Measurements from ENCODE around the gene RAMP2. TPM values are rescaled to one million over a fixed set of nuclear protein-coding genes. Genes with fewer than 3 reads are reported as not detected.

The RAMP2 gene
- total RNA-seq, 1 donor from 2014 or later = 0.51 TPM

DNA sequence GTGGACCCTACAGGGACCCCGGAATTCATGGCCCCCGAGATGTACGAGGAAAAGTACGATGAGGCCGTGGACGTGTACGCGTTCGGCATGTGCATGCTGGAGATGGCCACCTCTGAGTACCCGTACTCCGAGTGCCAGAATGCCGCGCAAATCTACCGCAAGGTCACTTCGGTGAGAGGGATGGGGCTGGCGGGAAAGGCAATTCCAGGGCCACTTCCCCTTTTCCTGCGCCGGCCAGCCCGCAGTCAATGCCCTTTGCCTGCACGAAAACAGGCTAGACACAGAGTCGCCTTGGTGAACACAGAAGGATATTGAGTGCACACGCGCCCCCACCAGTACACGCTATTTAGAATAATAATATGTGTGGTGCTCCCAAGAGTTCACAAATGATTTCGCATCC is 23.4 kb downstream of the RAMP2 start:
- H3K27ac Mint-ChIP-seq = no peak overlapping the region
- H3K9me3 ChIP-seq (ENCODE audit: low read depth) = no peaks in the 10 kb centered on the region
- peaks cover 8% of the 10 kb centered on the region for H4K20me1 ChIP-seq (ENCODE audit: low read depth)
- H3K4me1 ChIP-seq = no peaks in the 10 kb centered on the region
- H3K36me3 Mint-ChIP-seq = no peaks in the 10 kb centered on the region
- peaks cover 20% of the 10 kb centered on the region for H3K27me3 Mint-ChIP-seq (ENCODE audit: insufficient read depth, low read depth)
- no peak overlapping the region for H3K4me2 ChIP-seq
- H3K27ac ChIP-seq = no peak overlapping the region
- peaks cover 13% of the 10 kb centered on the region for H3F3A ChIP-seq (ENCODE audit: low read depth)
- peaks cover 46% of the 10 kb centered on the region for H3K27me3 ChIP-seq
- H3K4me1 Mint-ChIP-seq = peaks cover 11% of the 10 kb centered on the region
- H3K4me3 Mint-ChIP-seq = no peak overlapping the region
- no peak overlapping the region for H3K9ac ChIP-seq
- H3K79me2 ChIP-seq (ENCODE audit: low read depth) = no peaks in the 10 kb centered on the region
- TF ChIP-seq EZH2 (IDR thresholded peaks at IDR 0.05) = no peak
- no peak for TF ChIP-seq EZH2phosphoT487 (IDR thresholded peaks at IDR 0.05)
- TF ChIP-seq, protein P1, sequence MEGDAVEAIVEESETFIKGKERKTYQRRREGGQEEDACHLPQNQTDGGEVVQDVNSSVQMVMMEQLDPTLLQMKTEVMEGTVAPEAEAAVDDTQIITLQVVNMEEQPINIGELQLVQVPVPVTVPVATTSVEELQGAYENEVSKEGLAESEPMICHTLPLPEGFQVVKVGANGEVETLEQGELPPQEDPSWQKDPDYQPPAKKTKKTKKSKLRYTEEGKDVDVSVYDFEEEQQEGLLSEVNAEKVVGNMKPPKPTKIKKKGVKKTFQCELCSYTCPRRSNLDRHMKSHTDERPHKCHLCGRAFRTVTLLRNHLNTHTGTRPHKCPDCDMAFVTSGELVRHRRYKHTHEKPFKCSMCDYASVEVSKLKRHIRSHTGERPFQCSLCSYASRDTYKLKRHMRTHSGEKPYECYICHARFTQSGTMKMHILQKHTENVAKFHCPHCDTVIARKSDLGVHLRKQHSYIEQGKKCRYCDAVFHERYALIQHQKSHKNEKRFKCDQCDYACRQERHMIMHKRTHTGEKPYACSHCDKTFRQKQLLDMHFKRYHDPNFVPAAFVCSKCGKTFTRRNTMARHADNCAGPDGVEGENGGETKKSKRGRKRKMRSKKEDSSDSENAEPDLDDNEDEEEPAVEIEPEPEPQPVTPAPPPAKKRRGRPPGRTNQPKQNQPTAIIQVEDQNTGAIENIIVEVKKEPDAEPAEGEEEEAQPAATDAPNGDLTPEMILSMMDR (IDR thresholded peaks at IDR 0.05) = no peak
- no peaks in the 10 kb centered on the region for H3K9me3 Mint-ChIP-seq
- no peak overlapping the region for H2AFZ ChIP-seq (replicated peaks)
- H3K36me3 ChIP-seq = no peaks in the 10 kb centered on the region
- H3K4me3 ChIP-seq = no peak overlapping the region
- DNase-seq (ENCODE audit: low spot score) = no peak

DNA sequence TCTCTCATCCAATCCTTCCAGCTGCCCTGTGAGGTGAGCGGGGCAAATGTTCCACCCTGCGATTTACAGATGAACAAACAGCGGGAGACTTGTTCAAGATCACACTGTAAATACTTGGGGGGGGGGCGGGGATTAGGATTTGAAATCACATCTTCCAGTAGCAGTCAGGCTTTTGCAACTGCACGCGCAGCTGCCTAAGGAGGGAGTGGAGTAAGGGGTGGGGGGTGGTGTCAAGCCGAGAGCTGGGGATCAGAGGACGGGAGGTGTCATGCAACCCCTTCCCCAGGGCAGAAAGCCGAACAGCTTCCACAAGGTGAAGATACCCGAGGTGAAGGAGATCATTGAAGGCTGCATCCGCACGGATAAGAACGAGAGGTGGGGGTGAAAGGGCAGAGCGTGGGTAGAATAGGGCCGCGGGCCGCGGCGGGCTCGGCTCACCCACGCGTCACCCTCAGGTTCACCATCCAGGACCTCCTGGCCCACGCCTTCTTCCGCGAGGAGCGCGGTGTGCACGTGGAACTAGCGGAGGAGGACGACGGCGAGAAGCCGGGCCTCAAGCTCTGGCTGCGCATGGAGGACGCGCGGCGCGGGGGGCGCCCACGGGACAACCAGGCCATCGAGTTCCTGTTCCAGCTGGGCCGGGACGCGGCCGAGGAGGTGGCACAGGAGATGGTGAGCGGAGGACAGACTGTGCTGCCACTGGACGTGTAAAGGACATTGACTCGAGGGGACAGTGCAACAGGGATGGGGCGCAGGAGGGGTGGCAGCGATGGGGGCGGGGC is 24.0 kb downstream of the RAMP2 start:
- TF ChIP-seq, protein P1 (IDR thresholded peaks at IDR 0.05) = no peak
- TF ChIP-seq EZH2 (IDR thresholded peaks at IDR 0.05) = no peak
- TF ChIP-seq EZH2phosphoT487 (IDR thresholded peaks at IDR 0.05) = no peak
- H3K4me2 ChIP-seq = no peak overlapping the region
- no peaks in the 10 kb centered on the region for H3K36me3 ChIP-seq
- Mint-ChIP-seq H3K27me3 (ENCODE audit: insufficient read depth, low read depth) (peaks cover 14% of the 10 kb centered on the region), H3K4me3 (no peak overlapping the region), H3K4me1 (peaks cover 5% of the 10 kb centered on the region), H3K27ac (no peak overlapping the region), H3K36me3 (no peaks in the 10 kb centered on the region), H3K9me3 (no peaks in the 10 kb centered on the region)
- H3K4me3 ChIP-seq = no peak overlapping the region
- peaks cover 45% of the 10 kb centered on the region for H3K27me3 ChIP-seq
- no peak for DNase-seq (ENCODE audit: low spot score)
- no peak overlapping the region for H3K27ac ChIP-seq
- no peaks in the 10 kb centered on the region for H3K79me2 ChIP-seq (ENCODE audit: low read depth)
- H2AFZ ChIP-seq (replicated peaks) = no peak overlapping the region
- H3F3A ChIP-seq (ENCODE audit: low read depth) = peaks cover 7% of the 10 kb centered on the region
- H3K4me1 ChIP-seq = no peaks in the 10 kb centered on the region
- H3K9ac ChIP-seq = no peak overlapping the region
- peaks cover 2% of the 10 kb centered on the region for H4K20me1 ChIP-seq (ENCODE audit: low read depth)
- H3K9me3 ChIP-seq (ENCODE audit: low read depth) = no peaks in the 10 kb centered on the region

DNA sequence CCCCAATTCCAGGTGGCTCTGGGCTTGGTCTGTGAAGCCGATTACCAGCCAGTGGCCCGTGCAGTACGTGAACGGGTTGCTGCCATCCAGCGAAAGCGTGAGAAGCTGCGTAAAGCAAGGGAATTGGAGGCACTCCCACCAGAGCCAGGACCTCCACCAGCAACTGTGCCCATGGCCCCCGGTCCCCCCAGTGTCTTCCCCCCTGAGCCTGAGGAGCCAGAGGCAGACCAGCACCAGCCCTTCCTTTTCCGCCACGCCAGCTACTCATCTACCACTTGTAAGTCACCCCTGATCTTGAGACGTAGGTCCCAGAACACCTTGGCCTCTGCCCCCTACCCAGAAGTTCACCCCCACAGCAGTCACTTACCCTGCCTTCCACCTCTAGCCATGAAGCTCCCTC is 26.2 kb downstream of the RAMP2 start:
- peaks cover 22% of the 10 kb centered on the region for H3K27me3 ChIP-seq
- H3K36me3 ChIP-seq = no peaks in the 10 kb centered on the region
- H3K9ac ChIP-seq = no peak overlapping the region
- no peaks in the 10 kb centered on the region for H4K20me1 ChIP-seq (ENCODE audit: low read depth)
- H3K9me3 ChIP-seq (ENCODE audit: low read depth) = no peaks in the 10 kb centered on the region
- no peak overlapping the region for H3K4me2 ChIP-seq
- no peak overlapping the region for H3K27ac ChIP-seq
- Mint-ChIP-seq H3K27me3 (ENCODE audit: insufficient read depth, low read depth) (peaks cover 11% of the 10 kb centered on the region), H3K4me3 (no peak overlapping the region), H3K9me3 (no peaks in the 10 kb centered on the region), H3K27ac (no peak overlapping the region), H3K4me1 (no peaks in the 10 kb centered on the region), H3K36me3 (no peaks in the 10 kb centered on the region)
- no peak for DNase-seq (ENCODE audit: low spot score)
- H3K79me2 ChIP-seq (ENCODE audit: low read depth) = no peaks in the 10 kb centered on the region
- no peaks in the 10 kb centered on the region for H3K4me1 ChIP-seq
- TF ChIP-seq EZH2phosphoT487 (IDR thresholded peaks at IDR 0.05) = no peak
- TF ChIP-seq EZH2 (IDR thresholded peaks at IDR 0.05) = no peak
- TF ChIP-seq, protein P1 (IDR thresholded peaks at IDR 0.05) = no peak
- H2AFZ ChIP-seq (replicated peaks) = no peak overlapping the region
- H3K4me3 ChIP-seq = no peak overlapping the region
- H3F3A ChIP-seq (ENCODE audit: low read depth) = no peaks in the 10 kb centered on the region

Data from neural progenitor cell (in vitro differentiated cells).